AG10803 (cell line): ENCODE results near the gene RLF.
A peak's percentile ranks its signal among the peaks of the same experiment; 100 is the strongest.

Experiments
- DNase-seq: peaks from one replicate; pipeline ENCODE4 v3.0.0; 2010; ENCODE audit warnings: low read depth
- H3K4me3 ChIP-seq: 2 replicates; pipeline ENCODE4 v1.5.1; 2011; ENCODE audit warnings: mild to moderate bottlenecking, low read length, control low read depth
- TF ChIP-seq, protein P1 (sequence below): conservative IDR thresholded peaks from 2 replicates; pipeline ENCODE4 v1.5.1; 2011; ENCODE audit warnings: mild to moderate bottlenecking, low read length, control low read depth, inconsistent platforms

RLF gene

DNA sequence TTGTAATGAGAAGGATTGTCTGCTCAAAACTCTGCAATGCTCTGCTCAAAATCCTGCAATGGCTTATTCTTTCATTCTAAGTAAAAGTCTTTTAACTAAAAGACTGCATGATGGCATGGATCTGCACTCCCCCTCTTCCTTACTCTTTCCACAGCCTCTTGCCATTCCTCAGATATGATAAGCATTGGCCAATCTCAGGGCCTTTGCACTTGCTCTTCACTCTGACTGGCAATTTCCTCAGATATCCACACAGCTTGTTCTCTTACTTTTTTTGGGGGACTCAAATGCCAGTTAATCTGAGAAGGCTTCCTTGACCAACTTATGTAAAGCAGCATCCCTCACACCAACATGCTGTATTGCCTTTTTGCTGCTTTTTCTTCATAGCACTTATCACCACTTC lies 94.0 kb downstream of the RLF start:
- no peak for DNase-seq
- TF ChIP-seq, protein P1, sequence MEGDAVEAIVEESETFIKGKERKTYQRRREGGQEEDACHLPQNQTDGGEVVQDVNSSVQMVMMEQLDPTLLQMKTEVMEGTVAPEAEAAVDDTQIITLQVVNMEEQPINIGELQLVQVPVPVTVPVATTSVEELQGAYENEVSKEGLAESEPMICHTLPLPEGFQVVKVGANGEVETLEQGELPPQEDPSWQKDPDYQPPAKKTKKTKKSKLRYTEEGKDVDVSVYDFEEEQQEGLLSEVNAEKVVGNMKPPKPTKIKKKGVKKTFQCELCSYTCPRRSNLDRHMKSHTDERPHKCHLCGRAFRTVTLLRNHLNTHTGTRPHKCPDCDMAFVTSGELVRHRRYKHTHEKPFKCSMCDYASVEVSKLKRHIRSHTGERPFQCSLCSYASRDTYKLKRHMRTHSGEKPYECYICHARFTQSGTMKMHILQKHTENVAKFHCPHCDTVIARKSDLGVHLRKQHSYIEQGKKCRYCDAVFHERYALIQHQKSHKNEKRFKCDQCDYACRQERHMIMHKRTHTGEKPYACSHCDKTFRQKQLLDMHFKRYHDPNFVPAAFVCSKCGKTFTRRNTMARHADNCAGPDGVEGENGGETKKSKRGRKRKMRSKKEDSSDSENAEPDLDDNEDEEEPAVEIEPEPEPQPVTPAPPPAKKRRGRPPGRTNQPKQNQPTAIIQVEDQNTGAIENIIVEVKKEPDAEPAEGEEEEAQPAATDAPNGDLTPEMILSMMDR: no peak
- no peak overlapping the region for H3K4me3 ChIP-seq

DNA sequence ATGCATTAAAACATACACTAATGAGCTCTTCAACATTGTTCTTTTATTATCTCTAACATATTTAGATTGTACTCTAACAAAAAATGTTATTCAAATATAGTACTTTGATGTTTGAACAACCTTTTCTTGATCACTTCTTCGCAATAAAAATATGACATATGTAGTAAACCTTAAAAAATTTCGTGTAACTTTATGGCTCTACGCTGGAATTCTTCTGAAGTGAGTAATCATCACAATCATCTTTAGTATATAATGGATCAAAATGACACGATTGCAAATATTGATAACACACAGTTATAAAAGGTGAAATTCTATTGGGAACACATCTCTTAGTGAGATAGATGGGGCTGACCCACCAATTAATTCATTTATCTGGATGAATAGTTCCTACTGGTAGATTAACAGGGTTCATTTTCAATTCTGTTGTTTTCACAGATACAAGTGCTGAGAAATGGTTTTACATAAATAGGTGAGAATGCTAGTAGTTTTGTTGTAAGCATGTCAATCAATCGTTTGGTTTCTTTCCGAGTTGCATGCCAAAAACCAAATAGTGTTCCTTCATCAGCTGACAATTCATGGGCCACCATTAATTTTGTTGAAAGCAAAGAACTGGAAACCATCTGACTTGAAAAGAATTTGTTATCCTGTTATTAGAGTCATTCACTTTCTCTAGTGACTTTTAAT lies 95.4 kb downstream of the RLF start:
- TF ChIP-seq, protein P1: no peak
- H3K4me3 ChIP-seq: peak overlapping the region; percentile 99
- DNase-seq: no peak

DNA sequence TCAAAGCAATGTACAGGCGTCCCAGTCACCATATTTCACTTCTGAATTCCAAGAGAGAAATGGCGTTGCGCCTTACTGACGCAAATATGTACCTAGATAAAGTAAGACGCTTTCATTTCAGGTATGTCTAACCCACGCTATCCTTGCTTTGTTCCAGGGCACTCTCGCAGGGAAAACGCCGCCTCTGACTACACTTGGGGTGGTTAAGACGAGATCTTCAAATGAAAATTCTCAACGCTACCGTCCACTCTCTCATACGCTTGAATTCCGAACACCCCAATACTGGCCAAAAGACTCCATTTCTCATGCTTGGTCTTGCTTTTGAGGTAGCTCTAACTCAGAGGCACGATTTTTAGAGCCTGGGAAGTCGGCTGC lies 96.1 kb downstream of the RLF start:
- DNase-seq: no peak
- peak overlapping the region; percentile 99 for H3K4me3 ChIP-seq

DNA sequence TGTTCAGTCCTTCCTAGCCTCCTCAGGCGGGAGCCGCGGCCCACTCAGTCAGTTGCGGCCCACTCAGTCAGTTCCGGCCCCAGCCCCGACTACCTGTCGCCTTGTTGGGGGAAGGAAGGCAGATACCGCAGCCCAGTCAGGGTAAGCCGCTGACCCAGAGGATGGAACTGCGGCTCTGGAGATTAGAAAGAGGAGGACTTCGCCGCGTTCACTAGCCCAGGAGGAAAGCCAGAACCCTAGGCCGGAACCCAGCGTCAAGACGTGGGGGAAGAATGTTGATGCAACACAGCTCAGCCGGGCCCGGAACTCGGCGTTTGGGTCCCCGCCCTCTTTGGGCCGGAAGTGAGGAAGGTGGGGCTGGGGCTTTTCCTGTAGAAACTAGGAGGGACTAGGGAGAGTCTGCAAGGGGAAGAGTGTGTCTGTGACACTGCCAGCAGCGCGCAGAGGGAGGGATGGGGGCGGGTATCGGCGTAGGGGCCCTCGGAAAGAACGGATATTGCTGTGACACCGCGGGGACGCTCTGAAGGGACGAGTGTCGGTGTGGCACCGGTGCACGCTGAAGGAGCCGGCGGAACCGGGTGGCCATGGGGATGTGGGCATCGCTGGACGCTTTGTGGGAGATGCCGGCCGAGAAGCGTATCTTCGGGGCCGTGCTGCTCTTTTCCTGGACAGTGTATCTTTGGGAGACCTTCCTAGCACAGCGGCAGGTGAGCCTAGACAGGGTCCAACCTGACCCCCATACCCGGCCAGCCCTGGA lies 96.7 kb downstream of the RLF start, which contains the start of gene ZMPSTE24:
Gene ZMPSTE24 (plus strand): TSS at position 549 of the 757 bp plus-strand sequence. CDS start 36 bp downstream, at position 585.
- TF ChIP-seq, protein P1: no peak
- peak; percentile 98 for DNase-seq
- H3K4me3 ChIP-seq: peak within 1 kb of the TSS; percentile 99

More for the DNA sequence above, 96.1 kb downstream of the RLF start:
- TF ChIP-seq, protein P1: no peak

DNA sequence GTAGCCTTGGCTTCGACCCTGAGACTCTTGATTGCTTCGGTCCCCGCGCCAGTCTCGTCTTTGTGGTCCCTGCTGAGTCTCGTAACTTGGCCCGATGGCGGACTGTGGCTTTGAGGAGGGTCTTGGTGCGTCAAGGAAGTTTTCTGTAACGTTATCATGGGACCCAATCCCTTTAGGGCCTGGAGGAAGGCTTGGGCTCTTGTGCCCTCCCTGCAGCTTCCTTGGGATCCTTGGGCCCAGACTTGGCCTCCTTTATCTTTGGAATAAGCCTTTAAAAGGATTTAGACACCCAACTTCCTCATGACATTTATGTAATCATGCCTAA lies 97.2 kb downstream of the RLF start:
- peak; percentile 14 for DNase-seq
- H3K4me3 ChIP-seq: peak overlapping the region; percentile 99
- TF ChIP-seq, protein P1: no peak

DNA sequence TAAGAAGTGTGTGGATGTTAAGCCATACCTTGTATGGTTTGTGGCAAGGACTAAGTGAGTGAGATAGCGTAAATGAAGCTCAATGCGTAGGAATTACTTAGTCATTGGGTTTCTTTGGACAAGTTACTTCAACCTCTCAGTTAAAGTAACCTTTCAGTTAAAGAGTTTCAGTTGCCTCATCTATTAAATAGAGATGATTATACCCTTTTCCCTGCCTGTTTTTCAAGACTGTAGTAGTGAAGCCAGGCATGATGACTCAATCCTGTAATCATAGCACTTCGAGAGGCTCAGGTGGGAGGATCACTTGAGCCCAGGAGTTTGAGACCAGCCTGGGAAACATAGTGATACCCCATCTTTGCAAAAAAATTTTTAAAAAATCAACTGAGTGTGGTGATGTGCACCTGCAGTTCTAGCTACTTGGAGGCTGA lies 103.2 kb downstream of the RLF start:
- no peak overlapping the region for H3K4me3 ChIP-seq
- DNase-seq: no peak
- TF ChIP-seq, protein P1: no peak

DNA sequence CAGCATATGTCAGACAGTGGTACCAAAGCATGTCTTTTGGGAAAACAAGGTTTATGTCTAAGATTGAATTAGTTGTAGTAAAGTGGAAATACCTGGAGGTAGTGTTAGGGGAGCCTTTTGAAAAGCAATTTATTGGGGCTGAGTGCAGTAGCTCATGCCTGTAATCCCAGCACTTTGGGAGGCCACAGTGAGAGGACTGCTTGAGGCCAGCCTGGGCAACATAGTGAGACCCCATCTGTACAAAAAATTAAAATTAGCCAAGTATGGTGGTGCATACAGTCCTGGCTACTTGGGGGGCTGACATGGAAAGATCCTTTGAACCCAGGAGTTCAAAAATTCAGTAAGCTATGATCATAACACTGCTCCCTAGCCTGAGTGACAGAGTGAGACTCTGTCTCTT lies 104.1 kb downstream of the RLF start:
- TF ChIP-seq, protein P1: no peak
- H3K4me3 ChIP-seq: no peak overlapping the region
- no peak for DNase-seq
